GM21576 (cell line): ENCODE data around the gene SLC22A12.

Source experiments
- ATAC-seq: cut with Tn5 transposase; IDR thresholded peaks from one replicate; pipeline ENCODE4 v1.9.1; 2021; ENCODE audit warnings: mild to moderate bottlenecking, moderate library complexity; ENCODE audit not compliant: unreplicated experiment

SLC22A12 gene

GRCh38 chr11:64602466-64603070, 11.5 kb downstream of the SLC22A12 start:
- ATAC-seq = no peak

- ATAC-seq = no peak
Observed at GRCh38 chr11:64603411-64604110, 12.5 kb downstream of the SLC22A12 start.

- ATAC-seq = no peak
Observed at GRCh38 chr11:64604458-64605243, 13.6 kb downstream of the SLC22A12 start.

GRCh38 chr11:64605244-64605560, 14.2 kb downstream of the SLC22A12 start:
- ATAC-seq = no peak

- ATAC-seq = no peak
Observed at GRCh38 chr11:64605656-64606585, 14.9 kb downstream of the SLC22A12 start.

- no peak for ATAC-seq
Observed at GRCh38 chr11:64606796-64607380, 15.9 kb downstream of the SLC22A12 start.

- ATAC-seq = no peak
Observed at GRCh38 chr11:64607381-64607985, 16.5 kb downstream of the SLC22A12 start.

- ATAC-seq = no peak
Observed at GRCh38 chr11:64608046-64608445, 17.0 kb downstream of the SLC22A12 start.

GRCh38 chr11:64608636-64609035, 17.6 kb downstream of the SLC22A12 start:
- ATAC-seq = no peak

- ATAC-seq = no peak
Observed at GRCh38 chr11:64609436-64610047, 18.5 kb downstream of the SLC22A12 start.

GRCh38 chr11:64610596-64610995, 19.6 kb downstream of the SLC22A12 start:
- no peak for ATAC-seq

- no peak for ATAC-seq
Observed at GRCh38 chr11:64611176-64611575, 20.2 kb downstream of the SLC22A12 start.

- no peak for ATAC-seq
Observed at GRCh38 chr11:64611869-64612646, 21.0 kb downstream of the SLC22A12 start.

GRCh38 chr11:64613648-64614047, 22.6 kb downstream of the SLC22A12 start:
- ATAC-seq = no peak

GRCh38 chr11:64614917-64615316, 23.9 kb downstream of the SLC22A12 start:
- ATAC-seq = no peak

GRCh38 chr11:64616817-64617216, 25.8 kb downstream of the SLC22A12 start:
- ATAC-seq = no peak

GRCh38 chr11:64619196-64619595, 28.2 kb downstream of the SLC22A12 start:
- no peak for ATAC-seq

GRCh38 chr11:64619811-64620380, 28.9 kb downstream of the SLC22A12 start:
- no peak for ATAC-seq
